Vagina (tissue), 2 donors: ENCODE measurements around the gene CPNE8.

ENCODE experiments used
- POLR2A ChIP-seq, 2 donors: fragments of 450-650 bp; IDR thresholded peaks; one replicate each; pipeline ENCODE4 v1.6.1; 2017; ENCODE audit warnings: antibody characterized with exemption in 2 of 2, mild to moderate bottlenecking in 2 of 2, moderate library complexity in 2 of 2
- TF ChIP-seq, protein P1 (sequence below), 3 experiments: fragments of 450-650 bp in 2 of 3; fragments of 200-600 bp in 1 of 3; sonication (generic) in 1 of 3; IDR thresholded peaks; one replicate each; pipeline ENCODE4 v1.5.1; 2017 to 2019; ENCODE audit warnings: antibody characterized with exemption in 3 of 3, mild to moderate bottlenecking in 2 of 3, moderate library complexity in 2 of 3

DNA sequence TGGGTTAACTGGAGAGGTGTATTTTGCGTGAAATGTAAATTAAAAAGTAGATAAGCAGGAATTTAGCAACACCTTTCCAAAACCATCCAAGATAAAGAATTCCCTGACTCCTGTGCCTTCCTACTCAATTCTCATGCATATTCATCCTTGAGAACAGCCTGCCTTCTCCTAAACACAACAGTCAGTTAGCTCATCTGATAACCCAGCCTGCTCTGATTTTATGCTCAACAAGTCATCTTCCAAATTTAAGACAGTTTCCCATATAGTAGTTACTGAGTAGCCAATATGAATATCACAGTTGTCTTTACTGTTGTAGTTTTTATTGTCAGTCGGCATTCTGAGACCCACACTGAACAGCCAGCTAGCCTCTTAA is 27.1 kb downstream of the CPNE8 start:
- TF ChIP-seq, protein P1, sequence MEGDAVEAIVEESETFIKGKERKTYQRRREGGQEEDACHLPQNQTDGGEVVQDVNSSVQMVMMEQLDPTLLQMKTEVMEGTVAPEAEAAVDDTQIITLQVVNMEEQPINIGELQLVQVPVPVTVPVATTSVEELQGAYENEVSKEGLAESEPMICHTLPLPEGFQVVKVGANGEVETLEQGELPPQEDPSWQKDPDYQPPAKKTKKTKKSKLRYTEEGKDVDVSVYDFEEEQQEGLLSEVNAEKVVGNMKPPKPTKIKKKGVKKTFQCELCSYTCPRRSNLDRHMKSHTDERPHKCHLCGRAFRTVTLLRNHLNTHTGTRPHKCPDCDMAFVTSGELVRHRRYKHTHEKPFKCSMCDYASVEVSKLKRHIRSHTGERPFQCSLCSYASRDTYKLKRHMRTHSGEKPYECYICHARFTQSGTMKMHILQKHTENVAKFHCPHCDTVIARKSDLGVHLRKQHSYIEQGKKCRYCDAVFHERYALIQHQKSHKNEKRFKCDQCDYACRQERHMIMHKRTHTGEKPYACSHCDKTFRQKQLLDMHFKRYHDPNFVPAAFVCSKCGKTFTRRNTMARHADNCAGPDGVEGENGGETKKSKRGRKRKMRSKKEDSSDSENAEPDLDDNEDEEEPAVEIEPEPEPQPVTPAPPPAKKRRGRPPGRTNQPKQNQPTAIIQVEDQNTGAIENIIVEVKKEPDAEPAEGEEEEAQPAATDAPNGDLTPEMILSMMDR (IDR thresholded peaks at IDR 0.05): no peak
- TF ChIP-seq POLR2A (IDR thresholded peaks at IDR 0.05): no peak
